OCI-LY7 (cell line): ENCODE results near the gene DDHD1. TPM values are rescaled to one million over a fixed set of nuclear protein-coding genes. Genes with fewer than 3 reads are reported as not detected.
A peak's percentile ranks its signal among the peaks of the same experiment; 100 is the strongest.

Experiments used
- BruUV-seq: library from RNA; stranded (reverse); fragments of 400-500 nt; replicated peaks from 2 replicates; lab custom pipeline; 2021; lab: Mats Ljungman, UMichigan
- CTCF ChIA-PET: fragments of 300-600 bp; sonication (Branson Sonifier 250); formaldehyde crosslinking; loops from one replicate; lab custom pipeline; 2022; ENCODE audit warnings: antibody characterized with exemption; ENCODE audit not compliant: unreplicated experiment; lab: Charles Lee
- POLR2A ChIA-PET: fragments of 300-600 bp; sonication (Branson Sonifier 250); formaldehyde crosslinking; loops from one replicate; lab custom pipeline; 2022; ENCODE audit warnings: antibody characterized with exemption; lab: Charles Lee
- DNase-seq: peaks from one replicate; pipeline ENCODE4 v3.0.0-alpha.2; 2015; ENCODE audit warnings: low spot score
- H2AFZ ChIP-seq: fragments of 200-600 bp; sonication (generic), shearing (Covaris generic); 2 replicates; pipeline ENCODE4 v1.6.1; 2014; ENCODE audit warnings: mild to moderate bottlenecking, antibody characterized with exemption, low read length, moderate library complexity
- H3K27ac ChIP-seq: fragments of 200-600 bp; sonication (generic); 2 replicates; pipeline ENCODE4 v1.5.1; 2014; ENCODE audit warnings: mixed run types, low read depth, mild to moderate bottlenecking, moderate library complexity, low read length, inconsistent platforms; ENCODE audit not compliant: poor library complexity, severe bottlenecking
- H3K36me3 ChIP-seq: fragments of 200-600 bp; sonication (generic); 2 replicates; pipeline ENCODE4 v1.6.1; 2014; ENCODE audit warnings: mild to moderate bottlenecking, antibody characterized with exemption, low read length, moderate library complexity, mixed read lengths; ENCODE audit not compliant: insufficient read depth
- H3K4me1 ChIP-seq: fragments of 200-600 bp; sonication (generic); 2 replicates; pipeline ENCODE4 v1.5.1; 2014; ENCODE audit warnings: mild to moderate bottlenecking, low read length; ENCODE audit not compliant: insufficient read depth, poor library complexity, severe bottlenecking
- H3K4me2 ChIP-seq: fragments of 200-600 bp; sonication (generic); 2 replicates; pipeline ENCODE4 v1.6.1; 2014; ENCODE audit warnings: mild to moderate bottlenecking, low read length
- H3K4me3 ChIP-seq: fragments of 200-600 bp; sonication (generic); 2 replicates; pipeline ENCODE4 v1.5.1; 2014; ENCODE audit warnings: mild to moderate bottlenecking, low read depth, low read length; ENCODE audit not compliant: poor library complexity, severe bottlenecking
- H3K79me2 ChIP-seq: fragments of 200-600 bp; sonication (generic); 2 replicates; pipeline ENCODE4 v1.6.1; 2016; ENCODE audit warnings: low read depth, mild to moderate bottlenecking, low read length, moderate library complexity, mixed read lengths; ENCODE audit not compliant: insufficient read depth
- H3K9me2 ChIP-seq: fragments of 200-600 bp; sonication (generic); 2 replicates; pipeline ENCODE4 v1.6.1; 2016; ENCODE audit warnings: mild to moderate bottlenecking, low read length, mixed read lengths; ENCODE audit not compliant: insufficient read depth
- H3K9me3 ChIP-seq: fragments of 200-600 bp; sonication (generic); 2 replicates; pipeline ENCODE4 v1.6.1; 2014; ENCODE audit warnings: mild to moderate bottlenecking, mixed run types, low read length, mixed read lengths
- H4K20me1 ChIP-seq: fragments of 200-600 bp; sonication (generic); 2 replicates; pipeline ENCODE4 v1.6.1; 2014; ENCODE audit warnings: mild to moderate bottlenecking, antibody characterized with exemption, low read length, moderate library complexity, mixed read lengths; ENCODE audit not compliant: insufficient read depth
- CTCF ChIP-seq: fragments of 200-600 bp; sonication (generic); conservative IDR thresholded peaks from 2 replicates; pipeline ENCODE4 v1.5.1; 2014; ENCODE audit warnings: mild to moderate bottlenecking, antibody characterized with exemption, low read length, moderate library complexity, mixed read lengths
- EZH2phosphoT487 ChIP-seq: fragments of 200-600 bp; sonication (generic); IDR thresholded peaks from 2 replicates; pipeline ENCODE4 v1.6.1; 2018; ENCODE audit warnings: low read depth, borderline replicate concordance, mild to moderate bottlenecking, mixed run types, antibody characterized with exemption, low read length, moderate library complexity, mixed read lengths
- intact Hi-C: fragments of 100-400 bp; cut with micrococcal nuclease; formaldehyde crosslinking; loops from one replicate; pipeline ENCODE4 v1.10.0; 2022; ENCODE audit not compliant: unreplicated experiment
- total RNA-seq, 2 experiments: library from RNA; depleted of rRNA in 1 of 2; stranded (reverse); fragments of >200 nt in 1 of 2; shearing (Covaris generic) in 1 of 2; gene quantifications; 2 replicates each; pipeline ENCODE4 v1.2.3, GENCODE V29; 2014 to 2022

The DDHD1 gene
- total RNA-seq, 2 experiments from 2014 or later = 28.7 to 45.2 TPM

GRCh38 chr14:53156238-53156637 lies 3.1 kb upstream of the DDHD1 start:
- Histone ChIP-seq H3K9me2 (no peaks in the 10 kb centered on the region), H3K4me2 (no peak overlapping the region), H3K4me1 (peaks cover 11% of the 10 kb centered on the region), H3K27ac (no peak overlapping the region), H2AFZ (no peak overlapping the region), H3K36me3 (no peaks in the 10 kb centered on the region), H3K79me2 (peaks cover 11% of the 10 kb centered on the region), H3K9me3 (no peaks in the 10 kb centered on the region), H4K20me1 (peaks cover 6% of the 10 kb centered on the region), H3K4me3 (no peak overlapping the region)
- BruUV-seq = no TSS peak
- intact Hi-C loops = no loop called here
- no peak for DNase-seq
- ChIA-PET CTCF (interaction anchor here (0.6 kb wide), 1 partner anchor 1311 kb away, joined by 3 read pairs; no protein-coding TSS in a partner anchor), POLR2A (interaction anchor here (0.6 to 0.7 kb wide), 2 partner anchors 47 to 322 kb away, joined by 3 to 4 read pairs; no protein-coding TSS in a partner anchor)
- TF ChIP-seq CTCF (no peak), EZH2phosphoT487 (no peak)

GRCh38 chr14:53153702-53154112 lies 584 bp upstream of the DDHD1 start:
- intact Hi-C loops = loop anchor here (1.0 to 5.0 kb wide), 5 partner anchors 44 to 1244 kb away; partner anchors contain the start of gene CDKN3
- no peaks in the 10 kb centered on the region for H3K9me3 ChIP-seq
- TF ChIP-seq EZH2phosphoT487 (no peak), CTCF (no peak)
- peak overlapping the region; percentile 85 for H3K4me3 ChIP-seq
- H3K4me2 ChIP-seq = peak overlapping the region; percentile 78
- H3K79me2 ChIP-seq = peaks cover 37% of the 10 kb centered on the region
- peaks cover 6% of the 10 kb centered on the region; the same call in 1 of the 2 replicates for H3K36me3 ChIP-seq
- TSS peak; percentile 84 for BruUV-seq
- DNase-seq = no peak
- CTCF ChIA-PET = no interaction called here
- peaks cover 30% of the 10 kb centered on the region for H4K20me1 ChIP-seq
- H3K9me2 ChIP-seq = no peaks in the 10 kb centered on the region
- H3K4me1 ChIP-seq = peaks cover 25% of the 10 kb centered on the region
- peak overlapping the region; percentile 87 for H2AFZ ChIP-seq
- peak overlapping the region; percentile 81 for H3K27ac ChIP-seq
- POLR2A ChIA-PET = interaction anchor here (1.0 to 3.5 kb wide), 5 partner anchors 8 to 51 kb away, joined by 4 to 38 read pairs (median 7); no protein-coding TSS in a partner anchor
